Ovary (tissue), 9 donors: ENCODE data around the gene PINK1. TPM values are rescaled to one million over a fixed set of nuclear protein-coding genes. Genes with fewer than 3 reads are reported as not detected.

Source experiments
- DNase-seq, 5 donors: peaks; one replicate each; pipeline ENCODE4 v3.0.0-alpha.2; 2019 to 2020
- H3K27ac ChIP-seq, 2 donors: fragments of 200-600 bp; one replicate each; pipeline versions ENCODE4 v1.5.1 to v1.8.0; 2019 to 2022
- H3K27me3 ChIP-seq: fragments of 200-600 bp; one replicate; pipeline ENCODE4 v1.8.0; 2022
- H3K36me3 ChIP-seq: fragments of 200-600 bp; sonication (generic); one replicate; pipeline ENCODE4 v1.5.1; 2019
- H3K4me1 ChIP-seq: one replicate; pipeline ENCODE4 v1.8.1; 2013; ENCODE audit warnings: mild to moderate bottlenecking, moderate library complexity; ENCODE audit not compliant: insufficient read depth
- H3K4me3 ChIP-seq: fragments of 200-600 bp; sonication (generic); one replicate; pipeline ENCODE4 v1.5.1; 2017
- H3K9me3 ChIP-seq, 2 donors: fragments of 200-600 bp in 1 of 2; sonication (generic) in 1 of 2; one replicate each; pipeline versions ENCODE4 v1.5.1 to v1.8.1; 2013 to 2019; ENCODE audit warnings: mild to moderate bottlenecking in 1 of 2, moderate library complexity in 1 of 2
- CTCF ChIP-seq, 3 donors: fragments of 450-650 bp in 2 of 3; fragments of 200-600 bp in 1 of 3; IDR thresholded peaks; one replicate each; pipeline versions ENCODE4 v1.5.1 to v1.8.0; 2016 to 2022; ENCODE audit warnings: antibody characterized with exemption in 3 of 3, mild to moderate bottlenecking in 1 of 3
- EP300 ChIP-seq: sonication (generic); formaldehyde crosslinking; IDR thresholded peaks from one replicate; pipeline ENCODE4 v1.6.1; 2017; ENCODE audit warnings: antibody characterized with exemption
- POLR2A ChIP-seq: fragments of 450-650 bp; IDR thresholded peaks from one replicate; pipeline ENCODE4 v1.6.1; 2017; ENCODE audit warnings: antibody characterized with exemption, mild to moderate bottlenecking, moderate library complexity
- WGBS, 3 donors: extraction: QIAGEN DNeasy Blood & Tissue Kit in 1 of 3; methylation state at CpG; one replicate each; pipeline versions ENCODE4 v1.1.5 to v1.1.7; 2013 to 2017; 5-methylcytosine and 5-hydroxymethylcytosine counted together
- intact Hi-C, 4 donors: fragments of 100-400 bp; cut with DNase I; formaldehyde crosslinking; loops; one replicate each; pipeline versions ENCODE4 v1.11.0 to v1.15.1; 2022 to 2023
- polyA plus RNA-seq, 2 donors: library from polyadenylated mRNA; stranded (reverse); fragments of 200-250 nt in 1 of 2; fragments of 350-450 nt in 1 of 2; fragmentation: Illumina TruSeq in 1 of 2; extraction: RNeasy Lipid Tissue Mini Kit (QIAGEN cat#74804) in 1 of 2; gene quantifications; one replicate each; pipeline ENCODE4 v1.2.3, GENCODE V29; 2013 to 2014
- total RNA-seq, 7 donors: library from RNA; depleted of rRNA in 2 of 7; stranded (reverse); fragments of >200 nt in 2 of 7; fragmentation: NEBNext Ultra II Directional in 3 of 7; extraction: Animal tissue kit (Norgen Biotek cat#: 25700) in 3 of 7; gene quantifications; one replicate each; pipeline versions ENCODE4 v1.1.0 to v1.2.4, GENCODE V29; 2016 to 2023
- donor health status: DM: no; HTN: no; CAD: no; lungs with moderate emphysema.
- donor health status: DM: no; HTN: no; CAD: no.
- donor health status: Bipolar disorder and iron deficiency.
- donor health status: DM: yes; HTN: yes; CAD: no.
- donor health status: DM: no; HTN: no; CAD: no.
- donor health status: DM: yes; HTN: yes; CAD: no.

Gene PINK1
- total and polyA plus RNA-seq, 9 donors, result 40.8 to 70.5 (median 60.0) TPM

- no peaks in the 10 kb centered on the region for H3K27me3 ChIP-seq
- TF ChIP-seq POLR2A (no peak), CTCF (IDR thresholded peaks at IDR 0.05) (no peak), EP300 (no peak)
- no peaks in the 10 kb centered on the region for H3K4me1 ChIP-seq
- intact Hi-C loops, result no loop called here
- no peak overlapping the region for H3K4me3 ChIP-seq
- no peaks in the 10 kb centered on the region for H3K9me3 ChIP-seq
- 82 to 87% (median 87%) methylated on average over 14 of the region's 14 CpGs for WGBS, 3 donors
- H3K27ac ChIP-seq, result no peak overlapping the region
- no peak for DNase-seq
- H3K36me3 ChIP-seq, result no peaks in the 10 kb centered on the region
Observed at GRCh38 chr1:20594746-20595145, 38.5 kb upstream of the PINK1 start.

- no peaks in the 10 kb centered on the region for H3K4me1 ChIP-seq
- H3K36me3 ChIP-seq, result no peaks in the 10 kb centered on the region
- no peaks in the 10 kb centered on the region for H3K9me3 ChIP-seq
- no peaks in the 10 kb centered on the region for H3K27me3 ChIP-seq
- no peak for DNase-seq
- no peak overlapping the region for H3K27ac ChIP-seq
- no peak for TF ChIP-seq POLR2A
- no peak for TF ChIP-seq CTCF (IDR thresholded peaks at IDR 0.05)
- TF ChIP-seq EP300, result no peak
- H3K4me3 ChIP-seq, result no peak overlapping the region
- 23 to 36% (median 28%) methylated on average over 6 of the region's 6 CpGs for WGBS, 3 donors
- intact Hi-C loops, result no loop called here
Observed at GRCh38 chr1:20596106-20596505, 37.2 kb upstream of the PINK1 start.

GRCh38 chr1:20597650-20598049, 35.6 kb upstream of the PINK1 start:
- intact Hi-C loops, result no loop called here
- Histone ChIP-seq H3K27ac (no peak overlapping the region), H3K27me3 (no peaks in the 10 kb centered on the region), H3K4me3 (no peak overlapping the region), H3K9me3 (no peaks in the 10 kb centered on the region), H3K4me1 (no peaks in the 10 kb centered on the region), H3K36me3 (no peaks in the 10 kb centered on the region)
- TF ChIP-seq CTCF (IDR thresholded peaks at IDR 0.05) (no peak), EP300 (no peak), POLR2A (no peak)
- 69 to 72% (median 71%) methylated on average over 3 of the region's 3 CpGs for WGBS, 3 donors
- no peak for DNase-seq

GRCh38 chr1:20600156-20600555, 33.1 kb upstream of the PINK1 start:
- Histone ChIP-seq H3K9me3 (no peaks in the 10 kb centered on the region), H3K27ac (no peak overlapping the region), H3K27me3 (no peaks in the 10 kb centered on the region), H3K36me3 (no peaks in the 10 kb centered on the region), H3K4me3 (no peak overlapping the region), H3K4me1 (no peaks in the 10 kb centered on the region)
- WGBS, 3 donors, result 78 to 86% (median 85%) methylated on average over 5 of the region's 5 CpGs
- DNase-seq, result no peak
- TF ChIP-seq EP300 (no peak), POLR2A (no peak), CTCF (IDR thresholded peaks at IDR 0.05) (no peak)
- intact Hi-C loops, result no loop called here
